ENCODE measurements around the gene GOLGA1.

DNA sequence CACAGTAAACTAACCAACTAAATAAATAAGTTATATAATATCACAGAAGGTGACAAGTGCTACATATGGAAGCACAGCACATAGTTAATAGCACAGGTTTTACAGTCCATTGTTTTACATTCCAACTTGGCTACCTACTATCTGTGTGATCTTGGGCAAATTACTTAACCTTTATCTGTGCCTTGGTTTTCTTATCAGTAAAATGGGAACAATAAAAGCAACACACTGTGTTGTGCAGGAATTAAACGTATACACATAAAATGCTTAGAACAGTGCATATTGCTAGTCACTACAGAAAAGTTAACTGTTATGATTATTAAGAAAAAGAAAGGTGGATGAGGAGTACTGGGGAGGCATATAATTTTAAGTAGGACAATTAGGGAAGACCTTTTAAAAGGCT lies 42.8 kb upstream of the GOLGA1 start:
- TF ChIP-seq, protein P1, sequence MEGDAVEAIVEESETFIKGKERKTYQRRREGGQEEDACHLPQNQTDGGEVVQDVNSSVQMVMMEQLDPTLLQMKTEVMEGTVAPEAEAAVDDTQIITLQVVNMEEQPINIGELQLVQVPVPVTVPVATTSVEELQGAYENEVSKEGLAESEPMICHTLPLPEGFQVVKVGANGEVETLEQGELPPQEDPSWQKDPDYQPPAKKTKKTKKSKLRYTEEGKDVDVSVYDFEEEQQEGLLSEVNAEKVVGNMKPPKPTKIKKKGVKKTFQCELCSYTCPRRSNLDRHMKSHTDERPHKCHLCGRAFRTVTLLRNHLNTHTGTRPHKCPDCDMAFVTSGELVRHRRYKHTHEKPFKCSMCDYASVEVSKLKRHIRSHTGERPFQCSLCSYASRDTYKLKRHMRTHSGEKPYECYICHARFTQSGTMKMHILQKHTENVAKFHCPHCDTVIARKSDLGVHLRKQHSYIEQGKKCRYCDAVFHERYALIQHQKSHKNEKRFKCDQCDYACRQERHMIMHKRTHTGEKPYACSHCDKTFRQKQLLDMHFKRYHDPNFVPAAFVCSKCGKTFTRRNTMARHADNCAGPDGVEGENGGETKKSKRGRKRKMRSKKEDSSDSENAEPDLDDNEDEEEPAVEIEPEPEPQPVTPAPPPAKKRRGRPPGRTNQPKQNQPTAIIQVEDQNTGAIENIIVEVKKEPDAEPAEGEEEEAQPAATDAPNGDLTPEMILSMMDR (conservative IDR thresholded peaks at IDR 0.05; ENCODE audit: low read length), result no peak
- TF ChIP-seq EZH2phosphoT487 (IDR thresholded peaks at IDR 0.05; ENCODE audit: borderline replicate concordance, low read depth, low read length), result no peak
